Renal cortex interstitium (tissue), 15 donors: ENCODE data around the gene PTS. TPM values are rescaled to one million over a fixed set of nuclear protein-coding genes. Genes with fewer than 3 reads are reported as not detected.
"Not testable (repeated sequence)": the region's sequence is repeated elsewhere in the genome, so short reads cannot be mapped to it uniquely, and the experiment has no call there.

Experiments
- DNase-seq, 11 donors: peaks; one replicate each; pipeline ENCODE4 v3.0.0-alpha.2; 2013; ENCODE audit warnings: low read depth in 9 of 11, low spot score in 4 of 11; ENCODE audit errors: extremely low read depth in 1 of 11
- long read RNA-seq, 16 experiments: transcript quantifications; one replicate each; lab custom pipeline, GENCODE V29; 2026
- polyA plus RNA-seq, 3 donors: library from polyadenylated mRNA; unstranded; fragments of 120-200 nt; gene quantifications; one replicate each; pipeline ENCODE4 v1.2.1, GENCODE V29; 2013; ENCODE audit not compliant: insufficient read length in 3 of 3

PTS gene
- 10 to 100 TPM; 46.6 to 63.6 (median 53.1) TPM for polyA plus RNA-seq
- long read RNA-seq, donor 1, transcript PTS-201 (6 exons, 935 nt): major isoform, 21 of 22 reads
- long read RNA-seq, donor 1, partial matches to known transcripts: 0 of 22 reads
- long read RNA-seq, donor 1, other reads (novel, unspliced or antisense): 0 of 22 reads
- long read RNA-seq, donor 2, transcript PTS-201 (6 exons, 935 nt): major isoform, 16 of 25 reads
- long read RNA-seq, donor 2, partial matches to known transcripts: 9 of 25 reads
- long read RNA-seq, donor 2, other reads (novel, unspliced or antisense): 0 of 25 reads
- long read RNA-seq, donor 3, transcript PTS-201 (6 exons, 935 nt): major isoform, 29 of 45 reads
- long read RNA-seq, donor 3, transcript PTS-206 (3 exons, 601 nt): minor isoform, 6 of 45 reads
- long read RNA-seq, donor 3, partial matches to known transcripts: 10 of 45 reads
- long read RNA-seq, donor 3, other reads (novel, unspliced or antisense): 0 of 45 reads
- long read RNA-seq, donor 4, transcript PTS-201 (6 exons, 935 nt): major isoform, 19 of 30 reads
- long read RNA-seq, donor 4, transcript PTS-206 (3 exons, 601 nt): minor isoform, 11 of 30 reads
- long read RNA-seq, donor 4, partial matches to known transcripts: 0 of 30 reads
- long read RNA-seq, donor 4, other reads (novel, unspliced or antisense): 0 of 30 reads
- long read RNA-seq, donor 5: 0 reads
- long read RNA-seq, donor 6, transcript PTS-201 (6 exons, 935 nt): major isoform, 15 of 21 reads
- long read RNA-seq, donor 6, transcript PTS-206 (3 exons, 601 nt): minor isoform, 5 of 21 reads
- long read RNA-seq, donor 6, partial matches to known transcripts: 0 of 21 reads
- long read RNA-seq, donor 6, other reads (novel, unspliced or antisense): 0 of 21 reads
- long read RNA-seq, donor 7, transcript PTS-201 (6 exons, 935 nt): major isoform, 22 of 37 reads
- long read RNA-seq, donor 7, partial matches to known transcripts: 11 of 37 reads
- long read RNA-seq, donor 7, other reads (novel, unspliced or antisense): 0 of 37 reads
- long read RNA-seq, donor 8, transcript PTS-201 (6 exons, 935 nt): major isoform, 35 of 45 reads
- long read RNA-seq, donor 8, transcript PTS-206 (3 exons, 601 nt): minor isoform, 5 of 45 reads
- long read RNA-seq, donor 8, partial matches to known transcripts: 0 of 45 reads
- long read RNA-seq, donor 8, other reads (novel, unspliced or antisense): 0 of 45 reads
- long read RNA-seq, donor 9, transcript PTS-201 (6 exons, 935 nt): major isoform, 29 of 41 reads
- long read RNA-seq, donor 9, partial matches to known transcripts: 9 of 41 reads
- long read RNA-seq, donor 9, other reads (novel, unspliced or antisense): 0 of 41 reads
- long read RNA-seq, donor 10, transcript PTS-206 (3 exons, 601 nt): minor isoform, 5 of 25 reads
- long read RNA-seq, donor 10, transcript PTS-201 (6 exons, 935 nt): major isoform, 20 of 25 reads
- long read RNA-seq, donor 10, partial matches to known transcripts: 0 of 25 reads
- long read RNA-seq, donor 10, other reads (novel, unspliced or antisense): 0 of 25 reads
- long read RNA-seq, donor 11, transcript PTS-201 (6 exons, 935 nt): major isoform, 16 of 17 reads
- long read RNA-seq, donor 11, partial matches to known transcripts: 0 of 17 reads
- long read RNA-seq, donor 11, other reads (novel, unspliced or antisense): 0 of 17 reads
- long read RNA-seq, donor 12, transcript PTS-201 (6 exons, 935 nt): major isoform, 13 of 15 reads
- long read RNA-seq, donor 12, partial matches to known transcripts: 0 of 15 reads
- long read RNA-seq, donor 12, other reads (novel, unspliced or antisense): 0 of 15 reads
- long read RNA-seq, donor 13: 0 reads
- long read RNA-seq, donor 14, transcript PTS-201 (6 exons, 935 nt): major isoform, 18 of 19 reads
- long read RNA-seq, donor 14, partial matches to known transcripts: 0 of 19 reads
- long read RNA-seq, donor 14, other reads (novel, unspliced or antisense): 0 of 19 reads
- long read RNA-seq, donor 15, transcript PTS-201 (6 exons, 935 nt): major isoform, 12 of 13 reads
- long read RNA-seq, donor 15, partial matches to known transcripts: 0 of 13 reads
- long read RNA-seq, donor 15, other reads (novel, unspliced or antisense): 0 of 13 reads
- long read RNA-seq, donor 16, transcript PTS-206 (3 exons, 601 nt): minor isoform, 9 of 77 reads
- long read RNA-seq, donor 16, transcript PTS-207 (5 exons, 846 nt): minor isoform, 5 of 77 reads
- long read RNA-seq, donor 16, transcript PTS-201 (6 exons, 935 nt): major isoform, 62 of 77 reads
- long read RNA-seq, donor 16, partial matches to known transcripts: 0 of 77 reads
- long read RNA-seq, donor 16, other reads (novel, unspliced or antisense): 0 of 77 reads

- peak in 10 of 11 donors; percentile 76 to 87 (median 81) for DNase-seq
Observed at GRCh38 chr11:112226062-112226830, at the start of gene PTS. Gene PTS, plus strand, starts transcription at chr11:112226428. Its CDS starts 16 bp downstream, at chr11:112226444.

- DNase-seq: no peak
Observed at GRCh38 chr11:112177589-112177988, 48.6 kb upstream of the PTS start.

GRCh38 chr11:112178428-112178827 lies 47.8 kb upstream of the PTS start:
- no peak for DNase-seq

GRCh38 chr11:112178936-112179335 lies 47.3 kb upstream of the PTS start:
- DNase-seq: no peak

- no peak for DNase-seq
Observed at GRCh38 chr11:112179601-112180000, 46.6 kb upstream of the PTS start.

- DNase-seq: no peak
Observed at GRCh38 chr11:112182867-112183266, 43.4 kb upstream of the PTS start.

GRCh38 chr11:112185883-112186282 lies 40.3 kb upstream of the PTS start:
- no peak for DNase-seq

GRCh38 chr11:112186304-112186703 lies 39.9 kb upstream of the PTS start:
- no peak for DNase-seq

GRCh38 chr11:112195113-112195512 lies 31.1 kb upstream of the PTS start:
- DNase-seq: not testable (repeated sequence)

- no peak for DNase-seq
Observed at GRCh38 chr11:112195951-112196351, 30.3 kb upstream of the PTS start.

GRCh38 chr11:112196519-112197087 lies 29.6 kb upstream of the PTS start:
- DNase-seq: no peak

GRCh38 chr11:112199101-112199500 lies 27.1 kb upstream of the PTS start:
- not testable (repeated sequence) for DNase-seq

- DNase-seq: no peak
Observed at GRCh38 chr11:112200252-112200651, 26.0 kb upstream of the PTS start.

GRCh38 chr11:112206071-112206470 lies 20.2 kb upstream of the PTS start:
- DNase-seq: no peak

- no peak for DNase-seq
Observed at GRCh38 chr11:112210890-112211289, 15.3 kb upstream of the PTS start.

GRCh38 chr11:112211536-112211935 lies 14.7 kb upstream of the PTS start:
- DNase-seq: no peak
